Hippocampal formation (tissue), 2 donors: Measurements from ENCODE around the gene NCLN.
A peak's percentile ranks its signal among the peaks of the same experiment; 100 is the strongest.
"Not testable (repeated sequence)": the region's sequence is repeated elsewhere in the genome, so short reads cannot be mapped to it uniquely, and the experiment has no call there.

Experiments used
- DNase-seq, 2 donors: peaks; one replicate each; lab custom pipeline; 2025; lab: John Stamatoyannopoulos, UW

Gene NCLN

GRCh38 chr19:3198901-3199700 is 13.4 kb downstream of the NCLN start:
- no peak for DNase-seq

GRCh38 chr19:3201072-3201700 is 15.5 kb downstream of the NCLN start:
- DNase-seq = no peak

GRCh38 chr19:3201911-3202310 is 16.2 kb downstream of the NCLN start:
- no peak for DNase-seq

DNA sequence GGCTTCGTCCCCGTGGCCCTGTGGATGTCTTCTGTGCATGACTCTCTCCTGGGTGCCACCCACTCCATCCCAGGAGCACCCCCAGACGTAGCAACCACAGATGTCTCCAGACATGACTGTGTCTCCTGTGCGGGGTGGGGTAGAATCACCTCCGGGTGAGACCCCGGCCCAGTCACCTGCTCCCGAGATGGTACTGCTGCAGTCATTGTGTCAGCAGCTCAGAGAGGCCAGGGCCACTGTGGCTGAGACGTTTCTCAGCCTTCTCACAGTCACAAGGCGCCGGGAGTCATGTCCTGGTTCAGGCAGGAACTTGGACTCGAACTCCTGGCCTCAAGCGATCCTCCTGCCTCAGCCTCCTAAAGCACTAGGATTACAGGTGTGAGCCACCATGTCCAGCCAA is 16.6 kb downstream of the NCLN start:
- no peak for DNase-seq

DNA sequence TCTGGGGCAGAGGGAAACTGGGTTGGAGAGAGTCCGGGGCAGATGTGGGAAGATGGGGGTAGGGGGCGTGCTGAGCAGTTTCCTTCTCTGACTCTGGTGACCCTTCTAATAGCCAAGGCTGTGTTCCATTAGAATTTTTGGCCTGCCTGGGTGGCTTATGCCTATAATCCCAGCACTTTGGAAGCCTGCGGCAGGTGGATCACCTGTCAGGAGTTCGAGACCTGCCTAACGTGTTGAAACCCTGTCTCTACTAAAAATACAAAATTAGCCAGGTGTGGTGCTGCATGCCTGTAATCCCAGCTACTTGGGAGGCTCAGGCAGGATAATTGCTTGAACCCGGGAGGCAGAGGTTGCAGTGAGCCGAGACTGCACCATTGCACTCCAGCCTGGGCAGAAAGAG is 17.2 kb downstream of the NCLN start:
- DNase-seq = not testable (repeated sequence)

GRCh38 chr19:3203805-3204645 is 18.3 kb downstream of the NCLN start:
- no peak for DNase-seq

- DNase-seq = no peak
Measured at GRCh38 chr19:3204646-3205275, 19.0 kb downstream of the NCLN start.

DNA sequence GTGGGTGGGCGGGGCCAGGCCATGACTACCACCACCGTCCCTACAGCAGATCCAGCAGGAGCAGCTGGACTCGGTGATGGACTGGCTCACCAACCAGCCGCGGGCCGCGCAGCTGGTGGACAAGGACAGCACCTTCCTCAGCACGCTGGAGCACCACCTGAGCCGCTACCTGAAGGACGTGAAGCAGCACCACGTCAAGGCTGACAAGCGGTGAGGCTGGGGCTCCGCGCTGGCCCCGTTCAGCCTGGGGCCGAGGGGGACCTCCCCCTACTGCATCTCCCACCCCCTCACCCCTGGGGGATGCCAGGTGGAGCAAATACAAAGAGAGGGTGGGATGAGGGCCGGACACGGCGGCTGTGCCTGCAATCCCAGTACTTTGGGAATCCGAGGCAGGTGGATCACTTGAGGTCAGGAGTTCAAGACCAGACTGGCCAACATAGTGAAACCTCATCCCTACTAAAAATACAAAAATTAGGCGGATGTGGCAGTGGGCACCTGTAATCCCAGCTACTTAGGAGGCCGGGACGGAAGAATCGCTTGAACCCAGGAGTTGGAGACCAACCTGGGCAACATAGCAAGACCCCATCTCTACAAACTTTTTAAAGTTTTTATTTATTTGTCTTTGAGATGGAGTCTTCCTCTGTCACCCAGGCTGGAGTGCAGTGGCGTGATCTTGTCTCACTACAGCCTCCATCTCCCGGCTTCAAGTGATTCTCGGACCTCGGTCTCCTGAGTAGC is 20.7 kb downstream of the NCLN start:
- no peak for DNase-seq

GRCh38 chr19:3207461-3208242 is 21.9 kb downstream of the NCLN start:
- no peak for DNase-seq

DNA sequence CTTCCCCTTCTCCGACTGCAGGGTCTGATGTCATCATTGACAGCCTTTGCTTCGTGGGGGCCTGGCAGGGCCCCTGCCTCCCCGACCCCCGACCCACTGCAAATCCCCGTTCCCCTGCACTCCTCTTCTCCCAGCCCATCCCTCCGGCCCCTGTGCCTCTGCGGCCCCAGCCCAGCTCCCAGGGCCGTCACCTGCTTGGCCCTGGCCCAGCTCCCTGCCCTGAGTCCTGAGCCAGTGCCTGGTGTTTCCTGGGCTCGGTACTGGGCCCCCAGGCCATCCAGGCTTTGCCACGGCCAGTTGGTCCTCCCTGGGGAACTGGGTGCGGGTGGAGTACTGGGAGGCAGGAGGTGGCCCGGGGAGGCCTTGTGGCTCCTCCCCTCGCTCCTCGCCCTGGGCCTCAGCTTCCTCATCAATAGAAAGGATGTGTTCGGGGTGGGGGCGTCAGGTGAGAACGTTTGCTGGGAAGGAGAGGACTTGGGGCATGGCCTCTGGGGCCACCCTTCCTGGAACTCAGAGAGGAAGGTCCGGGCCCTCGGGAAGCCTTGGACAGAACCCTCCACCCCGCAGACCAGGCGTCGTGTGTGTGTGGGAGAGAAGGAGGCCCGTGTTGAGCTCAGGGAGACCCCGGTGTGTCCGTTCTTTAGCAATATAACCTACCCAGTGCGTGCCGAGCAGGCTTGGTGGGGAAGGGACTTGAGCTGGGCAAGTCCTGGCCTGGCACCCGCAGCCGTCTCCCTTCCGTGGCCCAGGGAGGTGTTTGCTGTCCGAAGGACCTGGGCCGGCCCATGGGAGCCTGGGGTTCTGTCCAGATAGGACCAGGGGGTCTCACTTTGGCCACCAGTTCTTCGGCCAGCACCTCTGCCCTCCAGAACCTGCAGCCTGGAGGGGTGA is 22.8 kb downstream of the NCLN start:
- DNase-seq = no peak

DNA sequence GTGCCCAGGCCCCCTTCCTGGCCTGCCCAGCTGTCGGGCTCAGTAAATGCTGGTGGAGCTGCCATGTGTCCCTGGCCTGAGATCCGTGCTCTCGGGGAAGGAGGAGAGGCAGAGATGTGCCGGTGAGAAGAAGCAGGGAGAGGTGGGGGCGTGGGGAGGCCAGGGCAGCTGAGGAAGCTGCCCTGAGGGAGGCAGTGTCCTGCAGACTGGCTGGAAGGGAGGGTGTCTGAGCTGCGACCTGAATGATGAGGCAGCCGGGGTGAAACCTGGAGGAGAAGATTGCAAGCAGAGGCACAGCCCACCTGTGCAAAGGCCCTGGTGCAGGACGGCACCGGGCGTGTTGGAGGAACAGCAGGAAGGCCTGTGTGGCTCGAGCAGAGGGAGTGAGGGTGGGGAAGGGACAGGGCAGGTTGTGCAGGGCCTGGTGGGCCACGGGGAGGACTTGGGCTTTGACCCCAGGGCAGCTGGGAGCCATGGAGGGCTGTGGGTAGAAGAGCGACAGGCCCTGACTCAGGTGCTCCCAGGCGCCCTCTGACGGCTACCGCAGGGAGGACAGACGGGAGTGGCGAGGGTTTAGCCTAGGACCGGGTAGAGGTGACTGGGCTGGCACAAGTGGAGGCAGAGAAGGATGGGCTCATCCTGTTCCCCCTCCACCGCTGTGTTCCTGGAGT is 24.8 kb downstream of the NCLN start:
- DNase-seq = no peak

DNA sequence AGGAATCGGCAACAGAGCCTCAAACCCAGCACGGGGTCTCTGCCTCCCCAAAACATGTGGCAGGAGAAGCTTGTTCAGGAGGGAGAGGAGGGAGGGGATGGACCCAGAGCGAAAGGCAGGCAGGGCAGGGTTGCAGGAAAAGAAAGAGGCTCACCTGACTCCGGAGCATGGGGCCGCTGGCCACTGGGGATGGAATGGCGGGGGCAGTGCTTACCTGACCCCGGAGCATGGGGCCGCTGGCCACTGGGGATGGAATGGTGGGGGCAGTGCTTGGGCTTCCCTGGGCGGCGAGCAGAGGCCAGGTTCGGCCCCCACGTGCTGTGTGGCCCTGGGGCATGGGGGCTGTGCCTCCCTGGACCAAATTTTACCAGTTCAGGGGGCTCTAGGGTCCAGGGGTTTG is 25.5 kb downstream of the NCLN start:
- DNase-seq = no peak

GRCh38 chr19:3213159-3213558 is 27.4 kb downstream of the NCLN start:
- DNase-seq = no peak

DNA sequence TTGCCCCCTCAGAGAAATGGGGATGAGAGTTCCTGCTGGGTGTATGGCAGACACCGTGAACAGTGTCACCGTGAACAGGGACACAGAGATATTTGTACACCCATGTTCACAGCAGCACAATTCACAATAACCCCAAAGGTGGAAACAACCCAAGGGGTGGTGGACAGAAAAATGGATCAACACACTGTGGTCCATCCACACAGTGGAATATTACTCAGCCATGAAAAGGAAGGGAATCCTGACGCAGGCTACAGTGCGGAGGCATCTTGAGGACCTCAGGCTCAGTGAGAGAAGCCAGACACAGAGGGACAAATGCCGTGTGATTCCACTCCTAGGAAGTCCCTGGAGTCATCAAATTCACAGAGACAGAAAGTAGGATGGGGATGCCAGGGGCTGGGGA is 31.1 kb downstream of the NCLN start:
- DNase-seq = no peak

DNA sequence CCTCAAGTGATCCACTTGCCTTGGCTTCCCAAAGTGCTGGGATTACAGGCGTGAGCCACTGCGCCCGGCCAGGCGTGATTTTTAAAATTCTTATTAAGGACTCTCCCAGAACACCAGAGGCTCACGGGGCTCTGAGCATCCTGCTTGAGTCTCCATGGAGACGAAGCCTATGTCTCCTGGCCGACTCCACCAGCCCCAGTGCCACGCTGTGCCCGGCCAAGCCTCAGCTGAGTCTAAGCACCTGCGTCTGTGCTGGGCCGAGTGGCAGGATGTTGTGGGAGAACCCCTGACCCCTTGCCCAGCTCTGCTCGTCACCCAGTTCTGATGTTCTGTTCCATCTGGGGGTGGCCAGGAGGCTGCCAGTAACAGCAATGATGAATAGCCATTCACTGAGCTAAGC is 34.8 kb downstream of the NCLN start:
- DNase-seq = no peak

DNA sequence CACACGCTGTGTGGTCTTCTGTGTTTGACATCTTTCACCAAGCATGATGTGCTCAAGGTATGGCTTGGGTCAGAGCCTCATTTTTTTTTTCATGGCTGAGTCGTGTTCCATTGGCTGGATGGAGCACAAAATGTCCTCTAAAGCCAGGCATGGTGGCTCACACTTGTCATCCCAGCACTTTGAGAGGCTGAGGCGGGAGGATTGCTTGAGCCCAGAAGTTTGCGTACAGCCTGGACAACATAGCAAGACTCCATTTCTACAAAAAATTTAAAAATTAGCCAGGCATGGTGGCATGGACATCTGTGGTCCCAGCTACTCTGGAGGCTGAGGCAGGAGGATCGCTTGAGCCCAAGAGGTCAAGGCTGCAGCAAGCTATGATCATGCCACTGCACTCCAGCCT is 35.8 kb downstream of the NCLN start:
- DNase-seq = not testable (repeated sequence)

DNA sequence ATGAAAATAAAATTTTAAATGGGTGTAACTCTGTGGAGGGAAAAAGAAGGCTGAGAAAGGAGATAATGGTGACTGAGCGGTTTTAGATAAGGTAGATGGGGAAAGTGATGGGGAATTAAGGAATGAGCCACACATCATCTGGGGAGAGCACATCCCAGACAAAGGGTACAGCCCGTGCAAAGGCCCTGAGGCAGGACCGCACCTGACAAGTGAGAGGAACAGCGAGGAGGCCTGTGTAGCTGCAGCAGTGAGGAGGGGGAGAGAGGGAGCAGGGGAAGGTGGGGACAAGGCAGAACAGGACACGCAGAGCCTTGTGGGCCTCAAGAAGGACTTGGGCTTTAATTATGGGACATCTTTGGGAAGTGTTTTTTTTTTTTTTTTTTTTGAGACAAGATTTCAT is 37.0 kb downstream of the NCLN start:
- DNase-seq = no peak

DNA sequence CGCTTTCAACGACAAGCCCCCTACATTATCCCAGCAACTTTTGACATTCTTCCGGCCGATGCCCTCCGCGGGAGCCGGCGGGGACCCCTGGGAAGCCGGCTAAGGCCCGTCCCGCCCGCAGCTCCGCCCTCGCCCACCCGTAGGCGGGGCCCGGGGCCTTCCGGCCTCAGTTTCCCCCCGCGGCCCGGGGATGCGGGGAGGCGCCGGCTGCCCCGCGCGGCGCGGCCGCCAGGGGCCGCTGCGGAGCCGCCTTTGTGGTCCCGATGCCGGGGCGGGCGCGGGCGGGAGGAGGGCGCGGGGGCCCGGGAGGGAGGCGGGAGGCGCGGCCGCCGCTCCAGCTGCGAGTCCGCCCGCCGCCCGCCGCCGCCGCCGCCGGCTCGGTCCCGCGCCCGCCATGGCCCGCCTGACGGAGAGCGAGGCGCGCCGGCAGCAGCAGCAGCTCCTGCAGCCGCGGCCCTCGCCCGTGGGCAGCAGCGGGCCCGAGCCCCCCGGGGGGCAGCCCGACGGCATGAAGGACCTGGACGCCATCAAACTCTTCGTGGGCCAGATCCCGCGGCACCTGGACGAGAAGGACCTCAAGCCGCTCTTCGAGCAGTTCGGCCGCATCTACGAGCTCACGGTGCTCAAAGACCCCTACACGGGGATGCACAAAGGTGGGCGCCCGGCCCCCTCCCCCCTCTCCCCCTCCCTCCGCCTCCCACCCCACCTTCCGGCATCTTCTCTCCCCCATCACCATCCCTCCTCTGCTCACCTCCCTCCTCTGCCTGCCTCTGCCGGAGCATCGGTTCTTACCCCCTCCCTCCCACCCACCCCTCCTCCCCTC is 38.8 kb downstream of the NCLN start, which contains the start of gene CELF5:
Gene CELF5, plus strand, starts transcription at position 316 of the 823 bp plus-strand sequence. Its CDS starts 79 bp downstream, at position 395.
- peak in 1 of 2 donors; percentile 10 for DNase-seq
